Caki2 (cell line): ENCODE measurements around the gene ANKRD44. TPM values are rescaled to one million over a fixed set of nuclear protein-coding genes. Genes with fewer than 3 reads are reported as not detected.
A peak's percentile ranks its signal among the peaks of the same experiment; 100 is the strongest.

Experiments
- DNase-seq: peaks from one replicate; pipeline ENCODE4 v3.0.0-alpha.2; 2015; ENCODE audit warnings: low read depth
- in situ Hi-C: cut with HindIII; loops from 2 replicates; pipeline ENCODE4 v1.10.0; 2016; ENCODE audit warnings: low sequenced_read_pairs, low pct_unique_long_range_greater_than_20kb, mixed read lengths
- total RNA-seq: library from RNA; depleted of rRNA; stranded (reverse); fragments of >200 nt; shearing (Covaris generic); gene quantifications from 2 replicates; pipeline ENCODE4 v1.2.3, GENCODE V29; 2014; ENCODE audit warnings: low replicate concordance

The ANKRD44 gene
- total RNA-seq, 1 experiment from 2014 or later: 26.1 TPM

GRCh38 chr2:197233473-197233872 is 77.1 kb downstream of the ANKRD44 start:
- in situ Hi-C loops: no loop called here
- no peak for DNase-seq

GRCh38 chr2:197232010-197232409 is 78.6 kb downstream of the ANKRD44 start:
- in situ Hi-C loops: no loop called here
- DNase-seq: no peak

DNA sequence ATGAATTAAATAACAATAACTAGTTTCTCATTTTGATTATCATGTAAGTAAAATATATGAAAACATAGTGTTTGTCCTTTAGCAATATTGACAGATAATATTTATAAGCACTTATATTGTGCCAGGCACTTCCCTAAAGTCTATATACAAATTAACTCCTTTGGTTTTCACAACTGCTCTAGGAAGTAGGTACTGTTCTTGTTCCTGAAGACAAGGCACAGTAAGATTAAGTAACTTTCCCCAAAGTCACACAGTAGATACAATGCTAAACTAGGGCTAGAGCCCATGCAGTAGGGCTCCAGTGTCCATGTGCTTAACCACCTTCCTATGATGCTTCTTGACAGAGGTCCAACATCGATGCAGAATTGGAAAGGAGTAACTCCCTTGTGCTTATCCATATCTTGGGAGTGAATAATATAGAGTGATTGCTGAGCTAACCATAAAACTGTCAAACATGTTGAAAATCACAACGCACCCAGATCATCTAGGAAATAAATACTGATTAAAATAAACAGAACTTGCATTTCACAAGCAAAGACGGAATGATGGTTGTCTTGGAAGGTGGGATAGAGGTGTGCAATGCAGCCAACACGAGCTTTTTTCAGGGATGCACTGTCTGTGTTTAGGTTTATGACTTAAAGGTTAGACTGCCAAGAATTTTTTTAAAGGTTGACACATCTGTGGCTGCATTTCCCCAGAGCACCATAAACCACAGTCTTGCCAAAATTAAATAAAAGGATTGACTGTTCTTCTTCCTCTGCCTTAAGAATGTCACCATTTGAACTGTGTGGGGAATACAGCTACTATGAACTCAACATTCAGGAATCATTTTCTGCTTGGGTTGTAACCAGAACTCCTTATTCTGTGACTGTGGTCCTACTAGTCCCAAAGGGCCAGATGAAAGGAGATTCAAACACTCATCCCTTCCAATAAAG is 80.8 kb downstream of the ANKRD44 start:
- DNase-seq: no peak
- in situ Hi-C loops: no loop called here

DNA sequence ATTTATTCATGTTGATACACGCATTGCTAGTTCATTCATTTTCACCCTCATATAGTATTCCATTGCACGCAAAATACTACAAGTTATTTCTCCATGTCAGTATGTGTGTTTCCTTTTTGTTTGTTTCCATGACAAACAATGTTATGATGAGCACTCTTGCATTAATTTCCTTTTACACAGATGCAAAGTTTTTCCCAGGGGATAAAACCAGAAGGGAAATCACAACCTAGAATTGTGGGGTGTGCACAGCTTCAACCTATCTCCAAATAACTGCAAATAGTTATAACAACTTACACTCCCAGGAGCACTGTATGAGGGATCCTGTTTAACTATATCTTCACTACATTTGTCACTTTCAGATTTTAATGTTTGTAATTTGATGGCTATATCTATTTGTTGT is 87.1 kb downstream of the ANKRD44 start:
- in situ Hi-C loops: no loop called here
- DNase-seq: no peak

GRCh38 chr2:197219636-197220035 is 90.9 kb downstream of the ANKRD44 start:
- in situ Hi-C loops: no loop called here
- no peak for DNase-seq

DNA sequence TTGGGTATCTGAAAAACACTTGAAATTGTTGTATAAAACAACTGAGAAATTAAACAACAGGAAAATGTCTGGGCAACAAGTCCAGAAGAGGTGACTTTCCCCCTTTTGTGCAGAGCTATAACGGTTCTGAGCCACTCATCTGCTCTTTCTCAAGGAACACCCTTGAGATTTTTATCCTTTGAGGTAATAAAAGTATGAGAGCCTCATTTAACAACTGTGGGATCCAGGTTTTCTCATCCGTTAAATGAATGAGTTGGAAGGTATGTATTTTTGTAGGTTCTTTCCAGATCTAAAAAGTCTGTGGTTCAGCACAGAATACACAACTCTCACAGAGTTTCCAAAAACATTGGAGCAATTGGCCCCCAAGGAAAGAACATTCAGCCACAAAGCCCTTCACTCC is 93.0 kb downstream of the ANKRD44 start:
- no peak for DNase-seq
- in situ Hi-C loops: no loop called here

- DNase-seq: no peak
- in situ Hi-C loops: no loop called here
Observed at GRCh38 chr2:197216361-197216979, 94.1 kb downstream of the ANKRD44 start.

- in situ Hi-C loops: no loop called here
- no peak for DNase-seq
Observed at GRCh38 chr2:197215748-197216360, 94.7 kb downstream of the ANKRD44 start.

DNA sequence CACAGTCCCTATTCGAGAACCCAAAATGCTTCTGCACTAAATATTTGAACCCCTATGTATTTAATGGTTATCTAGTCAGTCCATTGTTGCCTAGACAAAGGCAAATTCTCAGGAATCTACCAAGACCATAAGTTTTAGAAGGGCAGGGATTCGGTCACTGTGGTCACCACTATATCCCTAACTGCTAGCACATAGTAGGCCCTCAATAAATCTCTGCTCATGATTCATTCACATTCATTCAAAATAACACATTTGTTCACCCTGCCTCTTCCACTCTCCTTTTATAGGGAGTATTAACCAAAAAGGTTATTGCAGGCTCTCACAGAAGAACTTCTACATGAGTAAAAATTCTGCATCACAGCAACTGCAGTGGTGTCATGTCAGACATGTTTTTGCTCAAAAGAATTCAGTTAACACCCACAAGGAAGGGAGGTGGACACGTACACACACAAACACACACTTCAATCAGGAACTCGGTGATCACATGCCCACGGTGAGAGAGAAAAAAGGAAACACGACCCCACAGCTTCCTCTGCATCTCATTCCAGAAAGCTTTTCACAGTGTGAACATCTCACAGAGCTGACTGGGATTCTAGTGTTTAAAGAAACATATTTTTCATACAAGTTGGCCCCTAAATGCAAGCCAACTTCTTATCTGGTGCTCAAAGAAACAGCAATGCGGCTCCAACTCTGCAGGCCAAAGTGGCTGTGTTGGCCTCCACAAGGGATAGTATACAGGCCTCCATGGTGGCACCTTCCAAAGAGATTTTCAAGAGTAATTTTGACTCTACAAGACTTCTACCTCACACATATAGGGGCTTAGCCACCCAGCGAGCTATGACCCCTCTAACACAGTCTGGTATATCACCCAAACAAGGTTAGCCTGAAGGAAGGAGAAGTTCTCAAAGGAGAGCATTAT is 98.0 kb downstream of the ANKRD44 start:
- in situ Hi-C loops: no loop called here
- no peak for DNase-seq

DNA sequence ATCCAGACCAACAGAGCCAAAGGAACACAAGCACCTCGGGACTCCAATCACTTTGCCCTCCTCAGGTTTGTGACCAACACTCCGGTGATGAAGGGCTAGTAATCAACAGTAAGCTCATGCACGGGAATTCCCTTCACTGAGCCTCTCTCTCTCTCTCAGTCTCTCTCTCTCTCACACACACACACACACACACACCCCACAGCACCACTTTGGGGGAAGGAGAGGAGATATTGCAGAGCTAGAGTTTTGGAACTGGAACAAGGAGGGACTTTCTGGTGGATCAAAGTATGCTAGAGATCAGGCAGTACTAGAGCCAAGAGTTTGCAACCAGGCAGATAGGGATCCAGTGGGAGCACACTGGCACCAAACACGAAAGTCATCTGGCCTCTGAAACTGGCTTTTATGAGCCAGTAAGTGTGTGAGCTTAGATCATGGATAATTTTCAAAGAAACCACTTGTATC is 98.7 kb downstream of the ANKRD44 start:
- in situ Hi-C loops: no loop called here
- DNase-seq: no peak

DNA sequence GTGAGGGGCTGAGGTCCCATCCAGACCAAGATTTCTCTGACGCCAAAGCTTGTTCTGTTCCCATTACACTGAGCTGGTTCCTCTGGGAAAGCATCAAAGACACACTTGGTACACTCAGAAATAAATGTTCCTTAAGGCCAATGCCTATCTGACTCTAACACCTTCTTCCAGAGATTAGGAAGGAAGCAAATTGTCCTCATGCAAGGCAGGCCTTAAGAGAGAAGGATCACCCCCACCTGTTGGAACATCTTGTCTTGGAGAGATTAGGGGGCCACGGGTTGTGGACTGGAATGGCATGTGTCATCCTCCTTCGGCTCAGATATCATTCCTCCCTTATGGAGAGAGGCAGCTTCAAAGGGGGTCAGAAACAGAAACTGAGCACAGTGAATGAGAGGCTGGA is 100.2 kb downstream of the ANKRD44 start:
- DNase-seq: no peak
- in situ Hi-C loops: no loop called here

- DNase-seq: peak; percentile 90
- in situ Hi-C loops: no loop called here
Observed at GRCh38 chr2:197209742-197210408, 100.7 kb downstream of the ANKRD44 start.

DNA sequence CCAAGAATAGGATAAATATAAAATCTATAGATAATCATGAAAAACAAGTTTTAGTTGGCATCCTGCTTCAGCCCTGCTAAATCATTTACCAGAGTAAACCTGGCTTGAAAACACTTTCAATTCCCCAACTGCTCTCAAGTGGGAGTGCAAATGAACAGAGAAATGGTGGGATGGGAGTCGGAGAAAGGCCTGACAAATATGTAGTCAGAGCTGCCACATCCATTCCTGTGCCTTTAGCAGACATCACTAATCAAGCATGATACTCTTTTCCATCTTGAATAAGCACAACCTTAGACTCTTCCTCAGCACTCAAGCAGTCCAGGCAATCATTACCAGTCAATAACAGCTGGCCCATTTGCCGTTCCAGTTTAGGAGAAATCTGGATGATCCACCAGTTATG is 101.3 kb downstream of the ANKRD44 start:
- in situ Hi-C loops: no loop called here
- DNase-seq: peak; percentile 79

DNA sequence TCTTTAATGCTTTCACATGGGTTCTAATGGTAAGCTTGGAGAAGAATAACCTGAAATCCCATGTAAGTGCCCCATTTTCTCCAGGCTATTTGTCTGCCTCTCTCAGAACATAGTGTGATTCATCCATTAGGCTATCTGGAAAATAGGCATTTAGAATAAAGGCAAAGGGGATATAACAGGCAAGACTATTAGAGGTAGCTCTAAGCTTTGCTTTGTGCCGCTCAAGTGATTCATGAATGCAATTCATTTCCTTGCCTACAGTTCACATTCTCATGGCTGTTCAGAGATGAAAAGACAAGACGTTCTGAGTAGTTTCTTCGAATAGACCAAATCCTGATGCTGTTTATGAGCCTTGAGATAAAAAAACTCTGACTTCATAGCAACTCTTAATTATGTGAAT is 101.7 kb downstream of the ANKRD44 start:
- DNase-seq: no peak
- in situ Hi-C loops: no loop called here

- DNase-seq: no peak
- in situ Hi-C loops: no loop called here
Observed at GRCh38 chr2:197208024-197208423, 102.6 kb downstream of the ANKRD44 start.

- no peak for DNase-seq
- in situ Hi-C loops: no loop called here
Observed at GRCh38 chr2:197207598-197207997, 103.0 kb downstream of the ANKRD44 start.

DNA sequence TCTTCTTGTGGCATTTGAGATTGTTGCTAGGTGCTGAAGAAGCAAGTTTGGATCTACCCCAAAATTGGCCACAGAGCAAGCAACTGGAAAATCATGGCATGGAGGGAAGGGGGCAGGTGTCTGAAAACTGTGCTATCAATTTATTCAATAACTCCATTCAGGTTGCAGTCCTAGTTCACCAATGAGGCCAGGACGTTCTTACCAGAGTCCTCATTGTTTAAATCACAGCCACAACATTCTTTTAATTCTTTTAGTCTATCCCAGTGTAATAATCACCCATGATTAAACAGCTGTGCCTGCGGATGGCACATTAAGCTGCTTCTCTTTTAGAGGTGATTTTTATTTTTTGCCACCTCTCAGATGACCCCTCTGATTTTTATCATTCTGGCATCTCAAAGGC is 103.5 kb downstream of the ANKRD44 start:
- DNase-seq: no peak
- in situ Hi-C loops: no loop called here
